Measurements from ENCODE around the gene ATP2B2.

Gene ATP2B2

GRCh38 chr3:10286596-10287295 lies 218.6 kb downstream of the ATP2B2 start:
- DNase-seq, result peak in 12 of 56 donors; percentile 6 to 73 (median 31)

- DNase-seq, result no peak
These were observed 219.3 kb downstream of the ATP2B2 start for GRCh38 chr3:10286133-10286524.

GRCh38 chr3:10285272-10286132 lies 219.9 kb downstream of the ATP2B2 start:
- DNase-seq, result peak in 13 of 56 donors; percentile 11 to 56 (median 23)

GRCh38 chr3:10284496-10284895 lies 220.9 kb downstream of the ATP2B2 start:
- no peak for DNase-seq

- DNase-seq, result peak in 1 of 56 donors; percentile 15
These were observed 221.7 kb downstream of the ATP2B2 start for GRCh38 chr3:10283638-10284037.

GRCh38 chr3:10281951-10282350 lies 223.4 kb downstream of the ATP2B2 start:
- no peak for DNase-seq

- no peak for DNase-seq
These were observed 224.8 kb downstream of the ATP2B2 start for GRCh38 chr3:10280571-10280970.

GRCh38 chr3:10280177-10280529 lies 225.2 kb downstream of the ATP2B2 start:
- no peak for DNase-seq

- peak in 2 of 56 donors; percentile 7 to 20 for DNase-seq
These were observed 225.8 kb downstream of the ATP2B2 start for GRCh38 chr3:10279384-10280176.

GRCh38 chr3:10278501-10278900 lies 226.9 kb downstream of the ATP2B2 start:
- no peak for DNase-seq

- no peak for DNase-seq
These were observed 228.2 kb downstream of the ATP2B2 start for GRCh38 chr3:10277115-10277625.

- DNase-seq, result no peak
These were observed 230.8 kb downstream of the ATP2B2 start for GRCh38 chr3:10274601-10275000.
